RCC 7860 (cell line): ENCODE results near the gene SUGP2.
"Not testable (repeated sequence)": the region's sequence is repeated elsewhere in the genome, so short reads cannot be mapped to it uniquely, and the experiment has no call there.

Source experiments
- DNase-seq: peaks from one replicate; pipeline ENCODE4 v3.0.0-alpha.2; 2015; ENCODE audit warnings: low spot score
- FAIRE-seq: peaks from 2 replicates; lab custom pipeline; 2012; peaks lifted over from hg19 to GRCh38; lab: Jason Lieb, UNC

The SUGP2 gene

GRCh38 chr19:19034204-19034624 lies 897 bp upstream of the SUGP2 start:
- FAIRE-seq: no peak
- DNase-seq: peak; percentile 63

- no peak for DNase-seq
- no peak for FAIRE-seq
These were observed 216 bp downstream of the SUGP2 start for GRCh38 chr19:19033176-19033425.

- FAIRE-seq (no peak), DNase-seq (peak; percentile 40)
These were observed 719 bp downstream of the SUGP2 start for GRCh38 chr19:19032420-19033175.

GRCh38 chr19:19031891-19032290 lies 1.4 kb downstream of the SUGP2 start:
- no peak for FAIRE-seq
- no peak for DNase-seq

- no peak for FAIRE-seq
- no peak for DNase-seq
These were observed 4.8 kb downstream of the SUGP2 start for GRCh38 chr19:19028526-19028925.

GRCh38 chr19:19027228-19027627 lies 6.1 kb downstream of the SUGP2 start:
- FAIRE-seq (no peak), DNase-seq (no peak)

- DNase-seq (no peak), FAIRE-seq (no peak)
These were observed 6.9 kb downstream of the SUGP2 start for GRCh38 chr19:19026299-19026971.

GRCh38 chr19:19025861-19026260 lies 7.5 kb downstream of the SUGP2 start:
- DNase-seq: no peak
- FAIRE-seq: no peak

- DNase-seq, FAIRE-seq: not testable (repeated sequence)
These were observed 9.9 kb downstream of the SUGP2 start for GRCh38 chr19:19023376-19023775.

- DNase-seq: no peak
- no peak for FAIRE-seq
These were observed 10.8 kb downstream of the SUGP2 start for GRCh38 chr19:19022380-19022961.

GRCh38 chr19:19021115-19021514 lies 12.2 kb downstream of the SUGP2 start:
- peak; percentile 60 for DNase-seq
- peak; percentile 80 for FAIRE-seq

GRCh38 chr19:19010551-19010950 lies 22.8 kb downstream of the SUGP2 start:
- DNase-seq (no peak), FAIRE-seq (no peak)

- DNase-seq: no peak
- FAIRE-seq: no peak
These were observed 23.4 kb downstream of the SUGP2 start for GRCh38 chr19:19009951-19010350.

- no peak for DNase-seq
- no peak for FAIRE-seq
These were observed 27.1 kb downstream of the SUGP2 start for GRCh38 chr19:19006213-19006612.

- no peak for FAIRE-seq
These were observed 29.2 kb downstream of the SUGP2 start for GRCh38 chr19:19004144-19004543.

GRCh38 chr19:18999896-19000620 lies 33.3 kb downstream of the SUGP2 start:
- FAIRE-seq (no peak), DNase-seq (no peak)

More at GRCh38 chr19:19004144-19004543, 29.2 kb downstream of the SUGP2 start:
- no peak for DNase-seq

GRCh38 chr19:18999016-18999758 lies 34.1 kb downstream of the SUGP2 start:
- no peak for FAIRE-seq
- DNase-seq: no peak

- FAIRE-seq: no peak
- DNase-seq: no peak
These were observed 35.0 kb downstream of the SUGP2 start for GRCh38 chr19:18998276-18998675.

- no peak for DNase-seq
- FAIRE-seq: no peak
These were observed 36.4 kb downstream of the SUGP2 start for GRCh38 chr19:18996796-18997394.

GRCh38 chr19:18996351-18996750 lies 37.0 kb downstream of the SUGP2 start:
- no peak for FAIRE-seq
- no peak for DNase-seq
